SK-N-MC (cell line): ENCODE data around the gene TRMT112.

ENCODE experiments used
- EZH2 ChIP-seq: fragments of 200-600 bp; sonication (generic); IDR thresholded peaks from one replicate; pipeline ENCODE4 v1.6.1; 2017; ENCODE audit warnings: antibody characterized with exemption
- FOXP2 ChIP-seq: optimal IDR thresholded peaks from 2 replicates; pipeline ENCODE3; 2011; ENCODE audit warnings: mild to moderate bottlenecking, moderate library complexity; ENCODE audit not compliant: insufficient read depth; ENCODE audit errors: extremely low read length, control extremely low read depth
- POLR2AphosphoS5 ChIP-seq: IDR thresholded peaks from 2 replicates; pipeline ENCODE4 v1.6.1; 2012; ENCODE audit warnings: mild to moderate bottlenecking, low read depth, low read length, borderline replicate concordance

GRCh38 chr11:64291262-64291751 lies 26.1 kb downstream of the TRMT112 start, which contains the start of gene KCNK4:
- TF ChIP-seq EZH2 (no peak), POLR2AphosphoS5 (no peak), FOXP2 (no peak)
